T-helper 1 cell treated with Interleukin-12 subunit alpha and Interleukin-12 subunit beta and Interleukin-4 antibody, amounts not matched to agents 30 μg/mL and 1 μg/mL, for 36 hours (primary cell): ENCODE data around the gene SLC17A1.

Source experiments
- H3K27ac Mint-ChIP-seq: one replicate; pipeline ENCODE4 v1.8.0; 2021; ENCODE audit warnings: mild to moderate bottlenecking, mixed read lengths
- H3K27me3 Mint-ChIP-seq: one replicate; pipeline ENCODE4 v1.8.0; 2021; ENCODE audit warnings: low read depth, mixed read lengths
- H3K36me3 Mint-ChIP-seq: one replicate; pipeline ENCODE4 v1.8.0; 2021; ENCODE audit warnings: low read depth, mixed read lengths
- H3K4me1 Mint-ChIP-seq: one replicate; pipeline ENCODE4 v1.8.0; 2021; ENCODE audit warnings: low read depth, mixed read lengths
- H3K4me3 Mint-ChIP-seq: one replicate; pipeline ENCODE4 v1.8.0; 2021; ENCODE audit warnings: mild to moderate bottlenecking, moderate library complexity, mixed read lengths
- H3K9me3 Mint-ChIP-seq: one replicate; pipeline ENCODE4 v1.8.0; 2021; ENCODE audit warnings: mixed read lengths

SLC17A1 gene

GRCh38 chr6:25794784-25795183, 37.1 kb downstream of the SLC17A1 start:
- H3K36me3 Mint-ChIP-seq = no peaks in the 10 kb centered on the region
- no peak overlapping the region for H3K27ac Mint-ChIP-seq
- no peaks in the 10 kb centered on the region for H3K9me3 Mint-ChIP-seq
- no peaks in the 10 kb centered on the region for H3K4me1 Mint-ChIP-seq
- H3K27me3 Mint-ChIP-seq = peaks cover 5% of the 10 kb centered on the region
- H3K4me3 Mint-ChIP-seq = no peak overlapping the region

DNA sequence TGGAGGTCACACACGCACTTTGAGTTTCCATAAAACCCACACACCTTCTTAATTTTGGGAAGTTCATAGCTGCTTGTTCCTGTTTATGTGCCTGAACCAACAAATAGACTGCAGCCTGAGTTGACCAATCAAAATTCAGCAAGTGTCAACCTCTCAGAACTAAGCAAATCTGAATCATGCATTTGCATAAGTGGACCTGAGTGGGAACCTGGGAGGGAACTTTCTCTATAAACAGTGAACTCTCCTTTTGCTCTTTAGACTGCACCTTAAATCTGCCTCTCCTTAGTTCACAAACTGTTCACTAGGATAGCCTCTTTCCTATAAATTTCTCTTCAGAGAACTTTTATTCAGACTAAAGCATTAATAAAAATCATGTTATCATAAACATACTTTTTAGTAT, 37.9 kb downstream of the SLC17A1 start:
- H3K9me3 Mint-ChIP-seq = no peaks in the 10 kb centered on the region
- peaks cover 5% of the 10 kb centered on the region for H3K27me3 Mint-ChIP-seq
- no peak overlapping the region for H3K27ac Mint-ChIP-seq
- no peak overlapping the region for H3K4me3 Mint-ChIP-seq
- no peaks in the 10 kb centered on the region for H3K36me3 Mint-ChIP-seq
- no peaks in the 10 kb centered on the region for H3K4me1 Mint-ChIP-seq

DNA sequence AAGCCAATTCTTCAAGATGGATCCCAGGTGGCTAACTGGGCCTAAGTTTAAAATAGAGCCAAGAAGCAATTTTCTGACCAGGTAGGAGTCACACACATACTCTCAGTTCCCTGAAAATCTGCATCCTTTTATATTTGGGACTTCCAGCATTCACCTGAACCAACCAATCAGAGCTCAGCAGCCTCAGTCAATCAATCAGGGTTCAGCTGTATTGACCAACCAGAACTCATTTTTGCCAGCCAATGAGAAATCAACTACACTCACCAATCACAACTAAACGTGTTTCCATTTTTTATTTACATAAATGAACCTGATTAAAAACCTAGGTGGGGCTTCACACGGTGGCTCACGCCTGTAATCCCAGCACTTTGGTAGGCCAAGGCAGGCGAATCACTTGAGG, 39.8 kb downstream of the SLC17A1 start:
- H3K27ac Mint-ChIP-seq = no peak overlapping the region
- H3K4me3 Mint-ChIP-seq = no peak overlapping the region
- peaks cover 4% of the 10 kb centered on the region for H3K4me1 Mint-ChIP-seq
- no peaks in the 10 kb centered on the region for H3K27me3 Mint-ChIP-seq
- no peaks in the 10 kb centered on the region for H3K36me3 Mint-ChIP-seq
- H3K9me3 Mint-ChIP-seq = no peaks in the 10 kb centered on the region

GRCh38 chr6:25789475-25789874, 42.4 kb downstream of the SLC17A1 start:
- Mint-ChIP-seq H3K4me3 (no peak overlapping the region), H3K36me3 (no peaks in the 10 kb centered on the region), H3K9me3 (no peaks in the 10 kb centered on the region), H3K27ac (no peak overlapping the region), H3K4me1 (peaks cover 4% of the 10 kb centered on the region), H3K27me3 (no peaks in the 10 kb centered on the region)

DNA sequence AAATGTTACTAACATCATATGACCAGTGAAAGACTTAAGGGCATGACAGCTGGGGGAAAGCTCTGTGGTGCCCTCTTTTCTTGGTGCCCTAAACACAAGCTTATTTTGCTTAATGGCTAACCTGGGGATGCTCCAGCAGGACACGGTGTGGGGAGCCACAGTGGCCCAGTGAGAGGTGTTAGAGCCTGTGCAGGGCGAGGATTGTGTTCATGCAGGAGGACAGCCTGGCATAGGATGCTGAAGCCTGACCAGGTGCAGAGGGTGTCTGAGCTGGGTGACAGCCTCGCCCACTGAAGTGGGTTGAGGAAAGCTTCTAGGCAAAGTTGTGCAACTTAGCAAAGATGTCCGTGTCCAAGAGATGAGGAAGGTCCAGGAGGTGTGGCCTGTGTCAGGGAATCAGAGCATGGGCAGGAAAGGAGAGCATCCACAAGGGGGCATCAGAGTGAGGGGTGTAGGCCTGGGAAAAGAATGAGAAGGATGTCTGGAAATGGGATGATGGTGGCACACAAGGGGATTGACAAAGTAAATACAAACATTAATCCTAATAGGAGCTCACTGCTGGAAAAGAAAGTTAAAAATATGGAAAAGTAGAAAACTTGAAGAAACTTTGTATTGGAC, 43.4 kb downstream of the SLC17A1 start:
- H3K36me3 Mint-ChIP-seq = no peaks in the 10 kb centered on the region
- H3K27ac Mint-ChIP-seq = no peak overlapping the region
- no peaks in the 10 kb centered on the region for H3K9me3 Mint-ChIP-seq

GRCh38 chr6:25787428-25787827, 44.4 kb downstream of the SLC17A1 start:
- Mint-ChIP-seq H3K4me3 (no peak overlapping the region), H3K4me1 (peaks cover 4% of the 10 kb centered on the region), H3K27me3 (no peaks in the 10 kb centered on the region), H3K36me3 (no peaks in the 10 kb centered on the region), H3K27ac (no peak overlapping the region), H3K9me3 (no peaks in the 10 kb centered on the region)

More for the DNA sequence above, 43.4 kb downstream of the SLC17A1 start:
- peaks cover 4% of the 10 kb centered on the region for H3K4me1 Mint-ChIP-seq
- H3K4me3 Mint-ChIP-seq = no peak overlapping the region
- H3K27me3 Mint-ChIP-seq = no peaks in the 10 kb centered on the region

DNA sequence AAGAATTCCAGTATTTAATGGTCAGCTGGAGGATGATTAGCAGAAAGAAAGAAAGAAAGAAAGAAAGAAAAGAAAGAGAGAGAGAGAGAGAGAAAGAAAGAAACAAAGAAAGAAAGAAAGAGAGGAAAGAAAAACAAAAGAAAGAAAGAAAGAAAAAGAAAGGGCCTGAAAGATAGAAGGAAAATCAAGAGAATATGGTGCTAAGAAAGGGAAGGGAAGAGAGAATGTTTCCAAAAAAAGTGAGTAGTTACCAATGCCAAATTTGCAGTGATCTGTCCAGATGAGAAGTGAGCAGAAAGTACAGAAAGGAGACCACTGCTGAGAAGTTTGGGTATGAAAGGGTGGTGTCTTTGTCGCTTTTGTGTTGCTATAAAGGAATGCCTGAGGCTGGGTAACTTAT, 50.7 kb downstream of the SLC17A1 start:
- Mint-ChIP-seq H3K27me3 (no peaks in the 10 kb centered on the region), H3K4me1 (peaks cover 18% of the 10 kb centered on the region), H3K9me3 (no peaks in the 10 kb centered on the region), H3K27ac (no peak overlapping the region), H3K4me3 (no peak overlapping the region), H3K36me3 (no peaks in the 10 kb centered on the region)

DNA sequence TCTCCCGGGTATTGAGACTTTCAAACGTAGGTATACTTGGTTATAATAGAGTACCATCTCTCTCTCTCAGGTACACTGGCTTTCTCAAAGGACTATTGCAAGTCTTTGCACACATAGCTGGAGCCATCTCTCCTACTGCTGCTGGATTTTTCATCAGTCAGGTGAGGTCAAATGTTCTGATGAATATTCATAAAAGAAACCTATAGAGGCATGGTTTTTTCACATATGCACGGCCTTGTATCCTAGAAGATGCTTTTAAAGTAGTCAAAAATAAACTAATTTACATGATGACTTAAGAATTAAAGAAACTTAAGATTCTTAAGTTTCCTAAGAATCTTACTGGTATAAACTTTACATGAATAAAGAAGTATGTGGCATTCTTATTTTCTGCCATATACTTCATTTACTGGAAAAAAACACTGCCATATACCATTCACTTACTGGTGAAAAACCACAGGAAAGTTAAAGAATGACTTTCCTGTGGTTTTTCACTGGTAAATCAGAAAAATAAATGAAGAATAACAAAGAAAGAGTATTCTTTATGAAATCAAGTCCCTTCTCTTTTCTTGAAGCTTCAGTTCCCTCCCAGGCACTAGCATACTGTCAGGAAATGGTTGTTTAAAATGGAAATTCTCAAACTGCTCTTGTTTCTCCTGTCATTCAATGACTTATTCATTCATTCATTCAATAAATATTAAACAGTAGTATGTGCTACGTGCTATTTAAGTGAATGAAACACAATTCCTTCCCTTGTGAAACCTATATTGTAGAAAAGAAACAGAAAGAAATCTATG, 53.8 kb downstream of the SLC17A1 start:
- peaks cover 18% of the 10 kb centered on the region for H3K4me1 Mint-ChIP-seq

DNA sequence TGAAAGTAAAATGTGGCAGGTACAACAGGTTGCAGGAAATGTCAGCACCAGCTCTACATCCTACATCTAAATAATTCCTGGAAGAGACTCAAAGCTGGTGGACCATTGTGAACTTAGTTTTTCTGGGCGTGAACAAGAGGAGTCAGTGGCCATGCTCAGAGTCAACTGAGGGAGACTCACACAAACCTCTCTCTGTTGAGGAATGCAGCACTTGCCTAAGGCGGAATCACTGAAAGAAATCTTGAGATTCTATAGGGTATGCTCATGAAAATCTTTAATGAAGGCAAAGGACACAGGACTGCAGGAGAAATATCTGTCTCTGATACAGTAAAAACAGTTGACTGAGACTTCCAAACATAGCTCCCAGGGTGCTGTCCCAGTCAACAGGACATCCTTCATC, 54.8 kb downstream of the SLC17A1 start:
- peaks cover 18% of the 10 kb centered on the region for H3K4me1 Mint-ChIP-seq
- H3K27me3 Mint-ChIP-seq = no peaks in the 10 kb centered on the region
- no peaks in the 10 kb centered on the region for H3K9me3 Mint-ChIP-seq
- H3K36me3 Mint-ChIP-seq = no peaks in the 10 kb centered on the region
- no peak overlapping the region for H3K4me3 Mint-ChIP-seq
- no peak overlapping the region for H3K27ac Mint-ChIP-seq

More for the DNA sequence above, 53.8 kb downstream of the SLC17A1 start:
- no peak overlapping the region for H3K27ac Mint-ChIP-seq
- H3K4me3 Mint-ChIP-seq = no peak overlapping the region
- H3K27me3 Mint-ChIP-seq = no peaks in the 10 kb centered on the region
- H3K36me3 Mint-ChIP-seq = no peaks in the 10 kb centered on the region
- H3K9me3 Mint-ChIP-seq = no peaks in the 10 kb centered on the region

DNA sequence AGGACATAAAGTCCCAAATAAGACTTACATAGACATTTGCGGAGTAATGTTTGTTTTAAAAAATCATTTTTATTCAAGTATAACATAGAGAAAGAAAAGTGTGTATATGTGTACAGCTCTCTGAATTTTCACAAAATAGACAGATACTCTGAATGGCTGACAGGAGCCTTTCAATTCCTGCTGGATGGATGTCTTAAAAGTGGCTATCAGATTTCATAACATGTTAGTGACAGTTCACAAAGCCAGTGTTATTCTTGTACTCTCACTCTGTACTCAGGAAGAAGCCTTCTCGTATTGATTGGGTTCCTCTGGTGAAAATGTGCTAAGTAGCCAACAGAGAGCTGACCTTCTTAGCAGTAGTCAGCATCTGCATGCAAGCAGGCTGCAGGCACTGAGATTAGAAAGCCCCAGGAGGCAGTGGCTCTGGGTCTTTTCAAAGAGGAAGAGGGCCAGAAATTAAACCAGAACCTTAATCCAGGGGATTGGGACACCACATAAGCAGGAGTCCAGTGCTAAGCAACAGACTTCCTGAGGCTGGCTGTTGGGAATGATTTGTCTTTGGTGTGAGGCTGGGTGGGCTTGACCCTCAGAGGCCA, 57.6 kb downstream of the SLC17A1 start:
- Mint-ChIP-seq H3K36me3 (no peaks in the 10 kb centered on the region), H3K27ac (no peak overlapping the region), H3K4me1 (peaks cover 18% of the 10 kb centered on the region), H3K27me3 (peaks cover 8% of the 10 kb centered on the region), H3K4me3 (no peak overlapping the region), H3K9me3 (no peaks in the 10 kb centered on the region)

DNA sequence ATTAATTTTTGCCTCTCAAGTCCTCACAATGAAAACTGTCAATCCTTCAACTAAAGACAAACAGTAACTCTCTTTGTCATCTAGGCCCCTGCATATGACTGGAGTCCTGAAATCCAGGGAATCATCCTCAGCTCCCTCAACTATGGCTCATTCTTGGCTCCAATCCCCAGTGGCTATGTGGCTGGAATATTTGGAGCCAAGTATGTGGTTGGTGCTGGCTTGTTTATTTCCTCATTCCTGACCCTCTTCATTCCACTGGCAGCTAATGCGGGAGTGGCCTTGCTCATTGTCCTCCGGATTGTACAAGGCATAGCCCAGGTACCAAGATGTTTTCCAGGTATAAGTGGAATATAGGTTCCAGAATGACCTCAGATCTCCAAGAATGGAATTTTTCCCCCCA, 61.9 kb downstream of the SLC17A1 start:
- no peaks in the 10 kb centered on the region for H3K4me1 Mint-ChIP-seq
- peaks cover 26% of the 10 kb centered on the region for H3K27me3 Mint-ChIP-seq
- H3K27ac Mint-ChIP-seq = no peak overlapping the region
- H3K9me3 Mint-ChIP-seq = no peaks in the 10 kb centered on the region
- H3K4me3 Mint-ChIP-seq = no peak overlapping the region
- no peaks in the 10 kb centered on the region for H3K36me3 Mint-ChIP-seq

- Mint-ChIP-seq H3K27me3 (peaks cover 26% of the 10 kb centered on the region), H3K27ac (no peak overlapping the region), H3K4me1 (no peaks in the 10 kb centered on the region), H3K9me3 (no peaks in the 10 kb centered on the region), H3K4me3 (no peak overlapping the region), H3K36me3 (no peaks in the 10 kb centered on the region)
Observed at GRCh38 chr6:25768566-25768965, 63.3 kb downstream of the SLC17A1 start.

DNA sequence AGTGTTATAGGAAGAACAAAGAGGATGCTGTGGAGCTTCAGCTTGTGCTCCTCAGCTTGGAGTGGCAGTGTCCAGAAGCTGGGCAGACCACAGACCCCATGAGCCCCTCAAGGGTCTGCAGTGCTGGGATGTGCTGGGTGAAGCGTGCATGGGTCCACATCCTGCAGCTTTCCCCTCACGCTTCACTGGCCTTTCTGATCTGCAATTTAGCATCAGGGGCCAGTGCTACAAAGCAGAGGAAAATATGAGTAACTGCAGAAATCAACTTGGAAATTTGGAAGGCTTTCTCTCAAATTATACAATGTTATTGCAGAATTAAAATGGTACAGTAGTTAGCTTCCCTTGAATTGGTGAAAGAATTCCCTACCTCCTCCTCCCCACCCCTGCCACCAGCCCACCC, 67.2 kb downstream of the SLC17A1 start:
- H3K27me3 Mint-ChIP-seq = peaks cover 30% of the 10 kb centered on the region
- H3K27ac Mint-ChIP-seq = no peak overlapping the region
- H3K4me1 Mint-ChIP-seq = no peaks in the 10 kb centered on the region
- H3K4me3 Mint-ChIP-seq = no peak overlapping the region
- no peaks in the 10 kb centered on the region for H3K9me3 Mint-ChIP-seq
- H3K36me3 Mint-ChIP-seq = no peaks in the 10 kb centered on the region

DNA sequence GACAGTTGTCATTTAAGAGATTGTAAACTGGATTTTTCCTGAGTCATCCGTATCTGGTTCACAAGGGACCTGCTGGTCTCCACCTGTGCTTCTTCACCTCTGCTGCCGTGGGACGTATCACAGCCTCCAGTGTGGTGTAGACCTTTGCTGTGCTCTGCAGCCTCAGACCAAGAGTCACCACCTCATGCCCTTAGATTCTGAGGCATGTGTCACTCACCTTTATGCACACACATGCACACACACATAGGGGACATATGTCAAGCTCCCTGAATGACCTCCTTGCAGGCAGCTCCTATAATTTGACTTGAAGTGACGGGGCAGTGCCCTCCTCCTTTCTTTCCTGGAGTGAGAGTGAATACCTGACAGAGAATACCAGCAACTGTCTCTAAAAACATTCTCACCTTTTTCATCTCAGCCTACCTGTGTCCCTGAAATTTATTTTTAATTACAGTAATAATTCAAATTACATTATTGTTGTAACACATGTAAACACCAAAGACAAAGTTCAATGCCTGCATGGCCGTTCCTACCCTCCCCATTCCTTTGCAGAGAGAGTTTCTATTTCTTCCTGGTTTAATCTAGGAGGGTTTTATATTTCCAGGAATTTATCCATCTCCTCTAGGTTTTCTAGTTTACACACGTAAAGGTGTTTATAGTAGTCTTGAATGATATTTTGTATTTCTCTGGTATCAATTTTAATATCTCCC, 73.8 kb downstream of the SLC17A1 start:
- no peaks in the 10 kb centered on the region for H3K4me1 Mint-ChIP-seq
- no peaks in the 10 kb centered on the region for H3K36me3 Mint-ChIP-seq
- no peak overlapping the region for H3K27ac Mint-ChIP-seq
- no peak overlapping the region for H3K4me3 Mint-ChIP-seq
- H3K27me3 Mint-ChIP-seq = peaks cover 32% of the 10 kb centered on the region
- H3K9me3 Mint-ChIP-seq = no peaks in the 10 kb centered on the region
